Body of pancreas (tissue), 4 donors: ENCODE measurements around the gene LEPROT. TPM values are rescaled to one million over a fixed set of nuclear protein-coding genes. Genes with fewer than 3 reads are reported as not detected.

Source experiments
- ATAC-seq: fragments of 150-250 bp; one replicate; pipeline ENCODE4 v1.9.1; 2016
- DNase-seq, 4 donors: peaks; one replicate each; pipeline ENCODE4 v3.0.0-alpha.2; 2019
- H3K27ac ChIP-seq, 4 donors: fragments of 200-600 bp; sonication (generic); 1 replicate in 3 of 4; 2 replicates in 1 of 4; pipeline versions ENCODE4 v1.5.1 to v1.6.1; 2016 to 2019; ENCODE audit warnings: mild to moderate bottlenecking in 1 of 4, mixed read lengths in 1 of 4, moderate library complexity in 1 of 4
- H3K27me3 ChIP-seq, 2 donors: fragments of 200-600 bp; sonication (generic); one replicate each; pipeline ENCODE4 v1.6.0; 2016; ENCODE audit warnings: mild to moderate bottlenecking in 1 of 2
- H3K36me3 ChIP-seq, 2 donors: fragments of 200-600 bp; sonication (generic); replicated peaks in 1 of 2; 2 replicates each; pipeline ENCODE4 v1.5.1; 2016; ENCODE audit warnings: low read depth in 2 of 2; ENCODE audit not compliant: insufficient read depth in 1 of 2
- H3K4me1 ChIP-seq: fragments of 200-600 bp; sonication (generic); one replicate; pipeline ENCODE4 v1.6.0; 2016
- H3K4me3 ChIP-seq, 2 donors: fragments of 200-600 bp; sonication (generic); 1 replicate in 1 of 2; 2 replicates in 1 of 2; pipeline ENCODE4 v1.5.1; 2016 to 2019
- H3K9me3 ChIP-seq, 3 donors: fragments of 200-600 bp; sonication (generic); 1 replicate in 2 of 3; 2 replicates in 1 of 3; pipeline ENCODE4 v1.5.1; 2016
- CTCF ChIP-seq, 7 experiments: fragments of 450-650 bp in 4 of 7; fragments of 200-600 bp in 3 of 7; sonication (generic) in 3 of 7; IDR thresholded peaks; one replicate each; pipeline ENCODE4 v1.5.1; 2016 to 2019; ENCODE audit warnings: antibody characterized with exemption in 7 of 7
- POLR2A ChIP-seq, 3 donors: fragments of 450-650 bp; IDR thresholded peaks; one replicate each; pipeline ENCODE4 v1.6.1; 2016; ENCODE audit warnings: antibody characterized with exemption in 3 of 3, mild to moderate bottlenecking in 2 of 3
- WGBS, 2 donors: methylation state at CpG; one replicate each; pipeline ENCODE4 v1.1.5; 2017; 5-methylcytosine and 5-hydroxymethylcytosine counted together
- intact Hi-C: fragments of 100-400 bp; cut with DNase I; formaldehyde crosslinking; loops from one replicate; pipeline ENCODE4 v1.15.1; 2023
- total RNA-seq, 2 donors: library from RNA; depleted of rRNA; stranded (reverse); fragments of >200 nt; gene quantifications; one replicate each; pipeline ENCODE4 v1.1.0, GENCODE V29; 2016

LEPROT gene
- total RNA-seq, 2 donors from 2014 or later: 22.7 to 47.7 TPM

DNA sequence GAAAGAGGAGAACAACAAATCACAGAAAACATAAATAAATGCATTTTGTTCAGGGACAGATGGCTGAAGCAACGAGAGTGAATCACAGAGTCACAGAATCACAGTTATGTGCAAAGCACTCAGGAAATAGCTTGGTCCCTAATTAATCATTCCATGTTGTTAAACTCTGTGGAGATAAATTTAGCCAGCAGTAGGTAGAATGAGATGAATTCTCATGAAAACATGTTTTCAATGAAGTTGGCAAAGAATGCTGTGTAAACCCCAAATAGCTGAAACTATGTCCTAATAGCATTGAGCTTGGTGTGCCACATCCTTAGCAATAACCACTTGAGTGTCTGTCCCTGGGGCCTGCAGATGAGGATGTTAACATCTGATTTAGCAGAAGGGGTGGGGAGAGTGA, 20.4 kb downstream of the LEPROT start:
- 56 to 61% methylated on average over 1 of the region's 1 CpG for WGBS, 2 donors
- no peaks in the 10 kb centered on the region for H3K36me3 ChIP-seq
- H3K9me3 ChIP-seq: no peaks in the 10 kb centered on the region
- peaks cover 7% of the 10 kb centered on the region for H3K4me1 ChIP-seq
- ATAC-seq (no peak), DNase-seq (no peak)
- intact Hi-C loops: no loop called here
- H3K27ac ChIP-seq: no peak overlapping the region
- no peak overlapping the region for H3K4me3 ChIP-seq
- no peaks in the 10 kb centered on the region for H3K27me3 ChIP-seq
- no peak for TF ChIP-seq CTCF (IDR thresholded peaks at IDR 0.05)
- TF ChIP-seq POLR2A (IDR thresholded peaks at IDR 0.05): no peak

- intact Hi-C loops: no loop called here
- Histone ChIP-seq H3K4me3 (no peak overlapping the region), H3K27ac (no peak overlapping the region), H3K9me3 (no peaks in the 10 kb centered on the region), H3K36me3 (no peaks in the 10 kb centered on the region), H3K4me1 (peaks cover 7% of the 10 kb centered on the region), H3K27me3 (no peaks in the 10 kb centered on the region)
- no peak for ATAC-seq
- TF ChIP-seq CTCF (IDR thresholded peaks at IDR 0.05) (no peak), POLR2A (IDR thresholded peaks at IDR 0.05) (no peak)
- 30 to 35% methylated on average over 3 of the region's 3 CpGs for WGBS, 2 donors
- no peak for DNase-seq
Measured at GRCh38 chr1:65441464-65441863, 21.0 kb downstream of the LEPROT start.

GRCh38 chr1:65442442-65442841, 22.0 kb downstream of the LEPROT start:
- no peak for ATAC-seq
- TF ChIP-seq CTCF (IDR thresholded peaks at IDR 0.05) (no peak), POLR2A (IDR thresholded peaks at IDR 0.05) (no peak)
- 81 to 96% methylated on average over 1 of the region's 1 CpG for WGBS, 2 donors
- no peaks in the 10 kb centered on the region for H3K9me3 ChIP-seq
- no peak overlapping the region for H3K27ac ChIP-seq
- DNase-seq: no peak
- no peaks in the 10 kb centered on the region for H3K27me3 ChIP-seq
- intact Hi-C loops: no loop called here
- no peaks in the 10 kb centered on the region for H3K36me3 ChIP-seq
- peaks cover 7% of the 10 kb centered on the region for H3K4me1 ChIP-seq
- H3K4me3 ChIP-seq: no peak overlapping the region

- no peak for TF ChIP-seq POLR2A (IDR thresholded peaks at IDR 0.05)
- TF ChIP-seq CTCF (IDR thresholded peaks at IDR 0.05): no peak
- Histone ChIP-seq H3K4me1 (peaks cover 7% of the 10 kb centered on the region), H3K27ac (no peak overlapping the region), H3K9me3 (peaks cover 0 to 3% (median 0%) of the 10 kb centered on the region in 3 donors), H3K27me3 (no peaks in the 10 kb centered on the region), H3K4me3 (no peak overlapping the region), H3K36me3 (no peaks in the 10 kb centered on the region)
- intact Hi-C loops: no loop called here
- 86 to 92% methylated on average over 2 of the region's 2 CpGs for WGBS, 2 donors
- ATAC-seq (no peak), DNase-seq (no peak)
Measured at GRCh38 chr1:65443647-65444046, 23.2 kb downstream of the LEPROT start.

- ATAC-seq: no peak
Measured at GRCh38 chr1:65444128-65444640, 23.7 kb downstream of the LEPROT start.

More at GRCh38 chr1:65444128-65444640, 23.7 kb downstream of the LEPROT start:
- Histone ChIP-seq H3K36me3 (no peaks in the 10 kb centered on the region), H3K27ac (no peak overlapping the region), H3K9me3 (peaks cover 0 to 3% (median 0%) of the 10 kb centered on the region in 3 donors), H3K4me1 (peaks cover 7% of the 10 kb centered on the region), H3K4me3 (no peak overlapping the region), H3K27me3 (no peaks in the 10 kb centered on the region)
- WGBS, 2 donors: 55 to 58% methylated on average over 4 to 5 of the region's 5 CpGs
- intact Hi-C loops: no loop called here
- TF ChIP-seq CTCF (IDR thresholded peaks at IDR 0.05) (no peak), POLR2A (IDR thresholded peaks at IDR 0.05) (no peak)
- no peak for DNase-seq
